Glutamatergic neuron (in vitro differentiated cells): ENCODE results near the gene ELOVL2. TPM values are rescaled to one million over a fixed set of nuclear protein-coding genes. Genes with fewer than 3 reads are reported as not detected.

Experiments used
- DNase-seq: peaks from one replicate; pipeline ENCODE4 v3.0.0; 2022
- H3K27ac Mint-ChIP-seq: one replicate; pipeline ENCODE4 v1.8.0; 2020; ENCODE audit warnings: mild to moderate bottlenecking, mixed read lengths, inconsistent platforms; ENCODE audit not compliant: unreplicated experiment
- H3K27me3 Mint-ChIP-seq: one replicate; pipeline ENCODE4 v1.8.0; 2020; ENCODE audit warnings: mild to moderate bottlenecking, moderate library complexity, mixed read lengths, inconsistent platforms; ENCODE audit not compliant: unreplicated experiment
- H3K36me3 Mint-ChIP-seq: one replicate; pipeline ENCODE4 v1.8.0; 2020; ENCODE audit warnings: mild to moderate bottlenecking, mixed read lengths, inconsistent platforms; ENCODE audit not compliant: unreplicated experiment
- H3K4me1 Mint-ChIP-seq: one replicate; pipeline ENCODE4 v1.8.0; 2020; ENCODE audit warnings: mild to moderate bottlenecking, low read depth, mixed read lengths, inconsistent platforms; ENCODE audit not compliant: unreplicated experiment
- H3K4me3 Mint-ChIP-seq: one replicate; pipeline ENCODE4 v1.8.0; 2020; ENCODE audit warnings: mild to moderate bottlenecking, mixed read lengths, inconsistent platforms; ENCODE audit not compliant: unreplicated experiment
- H3K9me3 Mint-ChIP-seq: one replicate; pipeline ENCODE4 v1.8.0; 2020; ENCODE audit warnings: mild to moderate bottlenecking, moderate library complexity, mixed read lengths, inconsistent platforms; ENCODE audit not compliant: unreplicated experiment
- total RNA-seq: library from RNA; stranded (reverse); fragmentation: NEBNext Ultra II Directional; extraction: Animal tissue kit (Norgen Biotek cat#: 25700); gene quantifications from one replicate; pipeline ENCODE4 v1.2.1, GENCODE V29; 2021; ENCODE audit not compliant: unreplicated experiment
- TF ChIP-seq, protein P1 (sequence below): fragments of 200-600 bp; sonication (generic); IDR thresholded peaks from one replicate; pipeline ENCODE4 v1.5.0; 2021; ENCODE audit not compliant: partially characterized antibody, unreplicated experiment

Gene ELOVL2
- total RNA-seq, 1 donor from 2014 or later = 10.6 TPM

DNA sequence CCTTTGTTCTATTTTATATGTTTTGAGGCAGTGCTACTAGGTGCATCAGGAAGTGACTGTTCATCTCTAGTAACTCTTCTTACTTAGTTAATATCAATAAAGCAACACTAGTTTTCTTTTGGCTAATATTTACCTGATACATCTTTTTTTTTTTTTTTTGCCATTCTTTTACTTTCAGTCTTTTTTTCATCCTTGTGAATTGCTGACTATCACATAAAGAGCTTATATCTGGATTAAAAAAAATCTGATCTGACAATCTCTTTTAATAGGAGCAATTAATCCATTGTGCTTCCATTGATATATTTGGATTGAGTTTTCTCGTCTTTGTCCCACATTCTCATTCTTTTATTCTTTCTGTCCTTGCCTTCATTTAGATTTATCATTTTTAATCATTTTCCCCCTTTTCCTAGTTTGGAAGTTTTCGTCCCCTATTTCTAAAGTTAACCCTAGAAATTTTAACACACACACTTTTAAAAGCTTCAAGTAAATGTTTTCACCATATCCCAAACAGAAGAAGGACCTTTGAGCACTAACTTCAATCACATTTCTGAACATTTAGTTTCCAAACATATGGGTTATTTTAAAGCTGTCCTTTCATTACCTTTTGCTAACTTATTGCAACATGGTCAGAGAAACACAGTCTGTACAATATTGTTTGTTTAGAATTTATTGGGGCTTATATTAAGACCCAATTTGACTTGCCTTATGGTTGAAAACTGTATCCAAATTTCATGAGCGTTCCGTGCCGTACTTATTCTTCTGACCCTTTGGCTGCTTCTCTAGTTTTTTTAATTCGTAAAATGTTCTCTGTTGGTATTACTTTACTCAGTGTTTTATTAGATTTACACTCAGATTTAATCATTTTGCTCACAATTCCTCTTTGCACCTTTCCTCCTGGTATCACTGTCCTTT is 94.3 kb downstream of the ELOVL2 start:
- H3K4me1 Mint-ChIP-seq = no peaks in the 10 kb centered on the region
- no peak overlapping the region for H3K27ac Mint-ChIP-seq
- DNase-seq = no peak
- H3K9me3 Mint-ChIP-seq = no peaks in the 10 kb centered on the region
- peaks cover 2% of the 10 kb centered on the region for H3K27me3 Mint-ChIP-seq
- TF ChIP-seq, protein P1, sequence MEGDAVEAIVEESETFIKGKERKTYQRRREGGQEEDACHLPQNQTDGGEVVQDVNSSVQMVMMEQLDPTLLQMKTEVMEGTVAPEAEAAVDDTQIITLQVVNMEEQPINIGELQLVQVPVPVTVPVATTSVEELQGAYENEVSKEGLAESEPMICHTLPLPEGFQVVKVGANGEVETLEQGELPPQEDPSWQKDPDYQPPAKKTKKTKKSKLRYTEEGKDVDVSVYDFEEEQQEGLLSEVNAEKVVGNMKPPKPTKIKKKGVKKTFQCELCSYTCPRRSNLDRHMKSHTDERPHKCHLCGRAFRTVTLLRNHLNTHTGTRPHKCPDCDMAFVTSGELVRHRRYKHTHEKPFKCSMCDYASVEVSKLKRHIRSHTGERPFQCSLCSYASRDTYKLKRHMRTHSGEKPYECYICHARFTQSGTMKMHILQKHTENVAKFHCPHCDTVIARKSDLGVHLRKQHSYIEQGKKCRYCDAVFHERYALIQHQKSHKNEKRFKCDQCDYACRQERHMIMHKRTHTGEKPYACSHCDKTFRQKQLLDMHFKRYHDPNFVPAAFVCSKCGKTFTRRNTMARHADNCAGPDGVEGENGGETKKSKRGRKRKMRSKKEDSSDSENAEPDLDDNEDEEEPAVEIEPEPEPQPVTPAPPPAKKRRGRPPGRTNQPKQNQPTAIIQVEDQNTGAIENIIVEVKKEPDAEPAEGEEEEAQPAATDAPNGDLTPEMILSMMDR = no peak
- H3K4me3 Mint-ChIP-seq = no peak overlapping the region
- no peaks in the 10 kb centered on the region for H3K36me3 Mint-ChIP-seq

DNA sequence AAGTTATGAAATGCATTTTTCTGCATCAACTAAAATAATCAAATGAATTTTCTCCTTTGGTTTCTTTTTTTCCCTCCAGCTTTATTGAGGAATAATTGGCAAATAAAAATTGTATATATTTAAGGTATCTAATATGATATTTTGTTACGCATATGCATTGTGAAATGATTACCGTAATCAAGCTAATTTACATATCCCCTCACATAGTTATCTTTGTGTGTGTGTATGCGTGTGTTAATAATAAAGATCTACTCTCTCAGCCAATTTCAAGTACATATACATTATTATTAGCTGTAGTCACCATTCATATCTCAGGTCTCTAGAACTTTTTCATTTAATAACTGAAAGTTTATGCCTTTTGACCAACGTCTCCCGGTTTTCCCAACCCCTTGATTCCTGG is 96.1 kb downstream of the ELOVL2 start:
- no peaks in the 10 kb centered on the region for H3K9me3 Mint-ChIP-seq
- no peak overlapping the region for H3K27ac Mint-ChIP-seq
- no peak overlapping the region for H3K4me3 Mint-ChIP-seq
- no peaks in the 10 kb centered on the region for H3K27me3 Mint-ChIP-seq
- no peak for DNase-seq
- TF ChIP-seq, protein P1 = no peak
- no peaks in the 10 kb centered on the region for H3K4me1 Mint-ChIP-seq
- H3K36me3 Mint-ChIP-seq = no peaks in the 10 kb centered on the region

DNA sequence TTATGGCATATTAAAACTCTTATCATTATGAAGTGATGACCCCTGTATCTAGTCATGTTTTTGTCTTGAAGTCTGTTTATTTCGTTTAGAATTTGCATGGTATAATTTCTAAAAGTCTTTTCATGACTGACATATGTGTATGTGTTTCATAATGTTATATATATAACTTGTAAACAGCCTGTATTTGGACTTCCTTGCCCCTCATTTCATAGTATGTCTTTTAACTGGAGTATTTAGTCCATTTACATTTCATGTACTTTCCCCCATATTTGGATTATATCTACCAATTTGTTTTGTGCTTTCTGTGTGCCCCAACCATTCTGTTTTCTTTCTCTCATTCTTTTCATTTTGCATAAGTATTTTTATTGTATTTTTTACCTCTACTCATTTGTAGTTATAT is 98.3 kb downstream of the ELOVL2 start:
- no peak for DNase-seq
- no peaks in the 10 kb centered on the region for H3K27me3 Mint-ChIP-seq
- H3K4me3 Mint-ChIP-seq = no peak overlapping the region
- no peaks in the 10 kb centered on the region for H3K9me3 Mint-ChIP-seq
- no peaks in the 10 kb centered on the region for H3K4me1 Mint-ChIP-seq
- H3K36me3 Mint-ChIP-seq = no peaks in the 10 kb centered on the region
- TF ChIP-seq, protein P1 = no peak
- no peak overlapping the region for H3K27ac Mint-ChIP-seq

GRCh38 chr6:10939840-10940239 is 104.3 kb downstream of the ELOVL2 start:
- no peaks in the 10 kb centered on the region for H3K27me3 Mint-ChIP-seq

More at GRCh38 chr6:10939840-10940239, 104.3 kb downstream of the ELOVL2 start:
- Mint-ChIP-seq H3K4me3 (no peak overlapping the region), H3K9me3 (no peaks in the 10 kb centered on the region), H3K27ac (no peak overlapping the region), H3K36me3 (no peaks in the 10 kb centered on the region), H3K4me1 (no peaks in the 10 kb centered on the region)
- no peak for DNase-seq
- TF ChIP-seq, protein P1 = no peak
